Upper lobe of right lung (tissue), 1 donor: ENCODE results near the gene NUAK1. TPM values are rescaled to one million over a fixed set of nuclear protein-coding genes. Genes with fewer than 3 reads are reported as not detected.

Source experiments
- ATAC-seq: fragments of 200-7000 bp; cut with Tn5 transposase; one replicate; pipeline ENCODE4 v1.9.1; 2020; ENCODE audit warnings: mild to moderate bottlenecking, moderate library complexity
- DNase-seq: peaks from one replicate; pipeline ENCODE4 v3.0.0-alpha.2; 2020
- H3K27ac ChIP-seq: fragments of 200-600 bp; one replicate; pipeline ENCODE4 v1.8.0; 2022
- H3K27me3 ChIP-seq: fragments of 200-600 bp; one replicate; pipeline ENCODE4 v1.8.0; 2022; ENCODE audit warnings: mild to moderate bottlenecking
- H3K36me3 ChIP-seq: fragments of 200-600 bp; one replicate; pipeline ENCODE4 v1.8.0; 2022
- H3K4me1 ChIP-seq: fragments of 200-600 bp; one replicate; pipeline ENCODE4 v1.8.0; 2022
- H3K4me3 ChIP-seq: fragments of 200-600 bp; one replicate; pipeline ENCODE4 v1.8.0; 2022; ENCODE audit warnings: mild to moderate bottlenecking
- H3K9me3 ChIP-seq: fragments of 200-600 bp; one replicate; pipeline ENCODE4 v1.8.0; 2022
- intact Hi-C: fragments of 100-400 bp; cut with DNase I; formaldehyde crosslinking; loops from one replicate; pipeline ENCODE4 v1.11.0; 2022
- total RNA-seq: library from RNA; stranded (reverse); fragmentation: NEBNext Ultra II Directional; extraction: Animal tissue kit (Norgen Biotek cat#: 25700); gene quantifications from one replicate; pipeline ENCODE4 v1.2.1, GENCODE V29; 2021
- TF ChIP-seq, protein P1 (sequence below): fragments of 200-600 bp; IDR thresholded peaks from one replicate; pipeline ENCODE4 v1.8.0; 2022; ENCODE audit warnings: antibody characterized with exemption
- donor health status: DM: no; HTN: yes; CAD: no; lungs with severe emphysema.

NUAK1 gene
- total RNA-seq, 1 donor from 2014 or later = 40.8 TPM

- no peak overlapping the region for H3K27ac ChIP-seq
- no peaks in the 10 kb centered on the region for H3K27me3 ChIP-seq
- intact Hi-C loops = no loop called here
- H3K9me3 ChIP-seq = no peaks in the 10 kb centered on the region
- H3K4me1 ChIP-seq = no peaks in the 10 kb centered on the region
- TF ChIP-seq, protein P1, sequence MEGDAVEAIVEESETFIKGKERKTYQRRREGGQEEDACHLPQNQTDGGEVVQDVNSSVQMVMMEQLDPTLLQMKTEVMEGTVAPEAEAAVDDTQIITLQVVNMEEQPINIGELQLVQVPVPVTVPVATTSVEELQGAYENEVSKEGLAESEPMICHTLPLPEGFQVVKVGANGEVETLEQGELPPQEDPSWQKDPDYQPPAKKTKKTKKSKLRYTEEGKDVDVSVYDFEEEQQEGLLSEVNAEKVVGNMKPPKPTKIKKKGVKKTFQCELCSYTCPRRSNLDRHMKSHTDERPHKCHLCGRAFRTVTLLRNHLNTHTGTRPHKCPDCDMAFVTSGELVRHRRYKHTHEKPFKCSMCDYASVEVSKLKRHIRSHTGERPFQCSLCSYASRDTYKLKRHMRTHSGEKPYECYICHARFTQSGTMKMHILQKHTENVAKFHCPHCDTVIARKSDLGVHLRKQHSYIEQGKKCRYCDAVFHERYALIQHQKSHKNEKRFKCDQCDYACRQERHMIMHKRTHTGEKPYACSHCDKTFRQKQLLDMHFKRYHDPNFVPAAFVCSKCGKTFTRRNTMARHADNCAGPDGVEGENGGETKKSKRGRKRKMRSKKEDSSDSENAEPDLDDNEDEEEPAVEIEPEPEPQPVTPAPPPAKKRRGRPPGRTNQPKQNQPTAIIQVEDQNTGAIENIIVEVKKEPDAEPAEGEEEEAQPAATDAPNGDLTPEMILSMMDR = no peak
- ATAC-seq = no peak
- H3K4me3 ChIP-seq = no peak overlapping the region
- H3K36me3 ChIP-seq = no peaks in the 10 kb centered on the region
- no peak for DNase-seq
Measured at GRCh38 chr12:106181401-106182114, 42.8 kb upstream of the NUAK1 start.

- Histone ChIP-seq H3K27me3 (no peaks in the 10 kb centered on the region), H3K4me1 (no peaks in the 10 kb centered on the region), H3K9me3 (no peaks in the 10 kb centered on the region), H3K36me3 (no peaks in the 10 kb centered on the region), H3K27ac (no peak overlapping the region), H3K4me3 (no peak overlapping the region)
- ATAC-seq = no peak
- TF ChIP-seq, protein P1 = no peak
- intact Hi-C loops = no loop called here
- no peak for DNase-seq
Measured at GRCh38 chr12:106179086-106179485, 40.3 kb upstream of the NUAK1 start.

DNA sequence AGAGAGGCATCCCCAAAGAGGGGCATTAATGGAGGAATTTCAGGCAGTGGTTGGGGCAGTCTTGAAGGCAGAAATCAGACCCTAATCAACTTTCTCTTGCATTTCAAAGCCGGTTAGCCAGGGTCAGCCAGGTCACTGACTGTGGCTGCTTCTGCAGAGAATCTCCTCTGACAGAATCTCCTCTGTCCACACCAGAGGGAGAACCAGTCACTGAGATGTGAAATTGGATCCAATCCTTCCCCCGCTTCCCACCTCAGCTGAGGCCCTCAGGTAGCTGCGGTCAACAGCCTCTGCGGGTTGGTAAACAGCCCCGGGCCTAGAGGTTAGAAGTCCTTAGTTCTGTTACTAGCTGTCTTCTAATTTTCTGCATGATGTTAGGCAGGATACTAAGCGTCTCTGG is 39.8 kb upstream of the NUAK1 start:
- no peak overlapping the region for H3K27ac ChIP-seq
- H3K27me3 ChIP-seq = no peaks in the 10 kb centered on the region
- TF ChIP-seq, protein P1 = no peak
- no peak for DNase-seq
- H3K4me1 ChIP-seq = no peaks in the 10 kb centered on the region
- ATAC-seq = no peak
- no peaks in the 10 kb centered on the region for H3K36me3 ChIP-seq
- H3K4me3 ChIP-seq = no peak overlapping the region
- no peaks in the 10 kb centered on the region for H3K9me3 ChIP-seq
- intact Hi-C loops = no loop called here

DNA sequence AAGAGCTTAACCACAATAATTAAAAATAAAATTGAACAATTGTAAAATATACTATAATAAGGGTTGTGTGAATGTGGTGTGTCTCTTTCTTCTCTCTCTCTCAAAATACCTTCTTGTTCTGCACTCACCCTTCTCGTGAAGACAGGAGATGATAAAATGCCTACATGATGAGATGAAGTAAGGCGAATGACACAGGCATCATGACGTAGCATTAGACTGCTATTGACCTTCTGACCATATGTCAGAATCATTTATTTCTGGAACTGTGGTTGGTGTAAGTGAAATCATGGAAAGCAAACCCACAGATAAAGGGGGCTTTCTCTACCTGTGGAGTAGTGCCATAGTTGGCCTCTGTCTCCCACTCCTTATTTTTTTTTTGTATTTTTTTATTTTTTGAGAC is 37.8 kb upstream of the NUAK1 start:
- H3K27me3 ChIP-seq = no peaks in the 10 kb centered on the region
- ATAC-seq = no peak
- H3K4me3 ChIP-seq = no peak overlapping the region
- no peaks in the 10 kb centered on the region for H3K9me3 ChIP-seq
- no peaks in the 10 kb centered on the region for H3K4me1 ChIP-seq
- intact Hi-C loops = no loop called here
- H3K27ac ChIP-seq = no peak overlapping the region
- H3K36me3 ChIP-seq = no peaks in the 10 kb centered on the region
- no peak for DNase-seq
- TF ChIP-seq, protein P1 = no peak

DNA sequence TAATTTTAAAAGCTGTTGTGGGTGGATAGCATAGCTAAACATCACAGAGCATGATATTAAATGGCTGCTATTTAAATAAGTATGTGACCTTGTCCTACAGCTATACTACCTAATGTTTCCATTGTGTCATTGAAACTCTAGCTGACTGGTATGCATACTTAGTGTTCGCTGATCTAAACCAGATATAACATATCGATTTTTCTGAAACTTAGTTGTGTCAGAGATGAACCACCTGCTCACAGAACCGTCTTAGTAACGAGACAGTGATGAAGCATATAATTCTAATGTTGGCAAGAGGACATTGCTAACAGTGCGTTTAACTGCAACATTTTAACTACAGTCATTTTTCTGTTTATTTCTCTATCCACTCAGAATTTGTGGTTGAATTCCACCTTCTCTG is 36.1 kb upstream of the NUAK1 start:
- TF ChIP-seq, protein P1 = no peak
- no peak overlapping the region for H3K27ac ChIP-seq
- no peaks in the 10 kb centered on the region for H3K4me1 ChIP-seq
- no peaks in the 10 kb centered on the region for H3K9me3 ChIP-seq
- ATAC-seq = no peak
- H3K36me3 ChIP-seq = no peaks in the 10 kb centered on the region
- intact Hi-C loops = no loop called here
- H3K27me3 ChIP-seq = no peaks in the 10 kb centered on the region
- no peak for DNase-seq
- no peak overlapping the region for H3K4me3 ChIP-seq

GRCh38 chr12:106173442-106173841 is 34.7 kb upstream of the NUAK1 start:
- no peak for ATAC-seq
- no peaks in the 10 kb centered on the region for H3K27me3 ChIP-seq
- no peak for DNase-seq
- no peaks in the 10 kb centered on the region for H3K36me3 ChIP-seq
- H3K4me3 ChIP-seq = no peak overlapping the region
- H3K27ac ChIP-seq = no peak overlapping the region
- no peaks in the 10 kb centered on the region for H3K9me3 ChIP-seq
- no peaks in the 10 kb centered on the region for H3K4me1 ChIP-seq
- intact Hi-C loops = no loop called here
- TF ChIP-seq, protein P1 = no peak
